Stimulated activated CD4-positive, alpha-beta T cell treated with anti-CD3 and anti-CD28 coated beads, Interleukin-2, amount 100 ng/mL, for 4 hours (primary cell): Measurements from ENCODE around the gene AP1S1.
"Not testable (repeated sequence)": the region's sequence is repeated elsewhere in the genome, so short reads cannot be mapped to it uniquely, and the experiment has no call there.

ENCODE experiments used
- DNase-seq: peaks from one replicate; pipeline ENCODE4 v3.0.0-alpha.2; 2020; ENCODE audit warnings: low read depth

The AP1S1 gene

DNA sequence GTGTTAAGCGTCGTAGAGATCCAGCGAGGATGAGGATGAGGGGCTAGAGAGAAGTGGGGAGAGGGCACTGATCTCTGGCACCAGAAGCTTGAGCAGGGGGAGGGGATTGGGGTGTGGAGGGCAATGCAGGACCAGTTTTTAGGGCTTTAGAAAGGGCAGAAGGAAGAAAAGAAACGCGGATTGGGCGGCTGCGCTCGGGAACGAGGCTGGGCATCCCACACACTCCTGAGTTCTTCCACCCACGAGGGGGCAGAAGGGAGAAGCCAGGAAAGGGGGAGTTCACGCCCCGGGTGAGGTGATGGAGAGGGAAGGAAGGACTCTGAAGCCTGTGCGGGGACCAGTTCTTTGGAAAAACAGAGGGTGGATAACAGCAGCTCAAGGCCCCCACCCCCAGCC is 17.2 kb downstream of the AP1S1 start:
- no peak for DNase-seq

DNA sequence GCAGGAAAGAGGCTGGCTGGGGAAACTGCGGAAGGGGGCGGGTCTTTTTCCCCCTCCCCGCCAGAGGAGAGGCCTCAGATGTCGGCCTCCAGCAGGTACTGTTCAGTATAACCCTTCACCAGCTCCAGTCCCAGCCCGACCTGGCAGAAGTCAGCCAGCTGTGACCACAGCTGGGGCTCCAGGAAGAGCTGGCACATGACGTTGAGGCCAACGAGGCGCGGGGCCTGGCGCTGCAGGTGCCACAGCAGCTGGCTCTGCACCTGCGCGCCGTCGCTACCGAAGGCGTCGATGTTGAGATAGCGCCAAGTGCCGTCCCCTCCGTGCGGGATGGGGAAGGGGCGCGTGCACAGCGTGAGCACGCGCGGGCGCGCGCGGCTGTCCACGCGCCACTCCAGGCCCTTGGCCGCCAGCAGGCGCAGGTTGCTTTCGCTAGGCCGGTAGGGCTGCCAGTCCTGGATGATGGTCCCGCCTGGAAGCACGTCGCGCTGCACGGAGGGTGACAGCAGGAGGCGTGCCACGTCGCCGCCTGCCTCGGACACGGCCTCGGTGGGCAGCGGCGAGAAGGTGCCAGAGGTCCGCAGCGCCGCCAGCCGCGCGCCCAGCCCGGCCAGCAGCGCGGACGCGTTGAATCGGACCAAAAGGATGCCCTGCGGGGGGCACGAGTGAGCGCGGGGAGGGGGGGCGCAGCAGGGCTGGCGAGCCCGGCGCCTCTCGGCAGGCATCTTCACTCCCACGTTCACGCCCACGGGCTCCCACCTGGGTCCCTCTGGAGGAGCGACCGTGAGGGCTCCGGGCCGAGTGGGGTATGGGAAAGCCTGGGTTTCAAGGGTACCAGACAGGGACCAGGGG is 18.0 kb downstream of the AP1S1 start:
- DNase-seq: no peak

DNA sequence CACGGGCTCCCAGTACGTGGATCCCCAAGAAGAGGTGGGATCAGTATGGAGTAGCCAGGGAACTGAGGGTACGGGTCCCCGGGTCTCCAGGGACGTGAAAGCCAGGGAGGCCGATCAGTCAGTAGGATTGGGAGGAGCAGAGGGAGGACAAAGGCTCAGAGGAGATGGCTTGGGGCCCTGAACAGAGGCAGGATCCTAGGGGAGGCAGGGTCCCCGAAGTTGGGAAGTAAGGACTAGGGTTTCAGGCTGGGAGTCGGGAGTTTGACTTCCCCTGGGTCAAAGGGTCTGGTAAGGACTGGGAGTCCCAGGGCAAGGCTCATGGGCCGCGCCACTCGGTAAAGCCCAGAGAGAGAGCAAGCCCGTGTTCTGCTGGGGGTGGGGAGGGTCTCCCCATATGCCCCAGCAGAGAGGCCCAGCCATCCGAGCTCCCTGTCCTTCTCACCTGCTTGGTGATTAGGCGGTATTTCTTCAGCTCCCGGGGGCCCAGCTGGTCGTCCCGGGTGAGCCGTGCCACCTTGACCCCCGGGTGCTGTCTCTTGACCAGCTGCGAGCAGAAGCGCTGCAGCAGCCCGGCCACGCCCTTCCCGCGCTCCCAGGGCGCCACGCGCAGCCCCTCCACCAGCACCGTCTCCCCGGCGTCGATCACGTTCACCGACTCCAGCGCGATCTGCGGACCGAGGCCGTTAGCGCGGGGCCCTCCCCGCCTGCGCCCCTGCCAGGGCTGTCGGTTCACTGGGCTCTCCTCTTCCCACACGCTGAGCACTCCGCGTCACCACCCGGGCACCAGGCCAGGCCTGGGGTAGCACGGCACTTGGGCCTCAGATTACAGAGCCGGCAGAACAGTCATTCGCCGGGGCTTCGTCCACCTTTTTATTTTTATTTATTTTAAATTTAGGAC is 18.8 kb downstream of the AP1S1 start:
- DNase-seq: no peak

DNA sequence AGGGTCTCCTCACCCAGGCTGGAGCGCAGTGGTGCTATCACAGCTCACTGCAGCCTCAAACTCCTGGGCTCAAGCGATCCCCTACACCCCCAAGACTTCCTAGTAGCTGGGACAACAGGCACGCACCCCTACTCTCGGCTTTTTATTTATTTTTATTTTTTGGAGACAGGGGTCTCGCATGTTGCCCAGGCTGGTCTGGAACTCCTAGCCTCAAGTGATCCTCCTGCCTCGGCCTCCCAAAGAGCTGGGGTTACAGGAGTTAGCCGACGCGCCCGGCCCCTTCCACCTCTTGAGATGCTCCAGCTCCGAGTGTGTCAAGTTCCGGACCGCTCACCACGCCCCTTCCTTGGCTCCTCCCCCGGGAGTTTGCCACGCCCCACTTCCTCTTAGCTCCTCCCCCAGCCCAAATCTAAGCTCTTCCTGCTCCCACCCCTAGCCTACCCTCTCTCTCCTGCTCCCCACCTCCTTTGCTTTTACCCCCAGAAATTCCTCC is 19.5 kb downstream of the AP1S1 start:
- no peak for DNase-seq

DNA sequence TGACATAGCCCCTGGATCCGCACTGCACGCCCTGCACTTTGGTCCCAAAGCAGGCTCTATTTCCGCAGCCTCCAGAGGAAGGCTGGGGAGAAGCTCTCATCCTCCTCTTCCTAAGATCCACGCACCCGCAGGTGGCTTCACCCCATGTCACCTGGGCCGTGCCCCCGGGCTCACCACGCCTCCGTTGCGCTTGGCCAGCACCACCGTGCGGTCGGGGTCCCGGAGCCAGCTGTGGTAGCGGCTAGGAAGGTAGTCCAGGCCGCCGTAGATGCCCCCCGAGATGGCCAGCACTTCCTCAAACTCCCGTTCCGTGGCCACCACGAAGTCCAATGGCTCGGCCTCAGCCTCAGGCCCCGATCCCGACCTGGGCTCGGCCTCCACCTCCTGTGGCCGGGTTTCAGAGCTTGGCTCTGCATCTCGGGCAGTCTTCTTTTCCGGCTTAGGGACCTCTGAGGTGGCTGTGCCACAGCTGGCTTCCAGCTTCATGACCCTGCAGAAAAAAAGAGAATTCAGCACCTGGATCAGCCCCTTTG is 20.1 kb downstream of the AP1S1 start:
- DNase-seq: no peak

DNA sequence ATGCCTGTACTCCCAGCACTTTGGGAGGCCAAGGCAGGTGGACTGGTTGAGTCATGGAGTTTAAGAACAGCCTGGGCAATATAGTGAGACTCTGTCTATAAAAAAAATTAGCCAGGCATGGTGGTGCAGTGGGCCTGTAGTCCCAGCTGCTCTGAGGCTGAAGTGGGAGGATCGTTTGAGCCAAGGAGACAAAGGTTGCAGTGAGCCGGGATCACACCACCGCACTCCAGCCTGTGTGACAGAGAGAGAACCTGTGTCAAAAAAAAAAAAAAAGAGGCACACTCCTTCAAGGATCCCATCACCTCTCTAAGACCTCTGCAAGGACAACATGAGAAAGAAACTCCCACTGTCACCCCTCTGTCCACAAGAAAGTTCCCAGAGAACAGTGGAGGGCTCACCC is 21.4 kb downstream of the AP1S1 start:
- DNase-seq: no peak

DNA sequence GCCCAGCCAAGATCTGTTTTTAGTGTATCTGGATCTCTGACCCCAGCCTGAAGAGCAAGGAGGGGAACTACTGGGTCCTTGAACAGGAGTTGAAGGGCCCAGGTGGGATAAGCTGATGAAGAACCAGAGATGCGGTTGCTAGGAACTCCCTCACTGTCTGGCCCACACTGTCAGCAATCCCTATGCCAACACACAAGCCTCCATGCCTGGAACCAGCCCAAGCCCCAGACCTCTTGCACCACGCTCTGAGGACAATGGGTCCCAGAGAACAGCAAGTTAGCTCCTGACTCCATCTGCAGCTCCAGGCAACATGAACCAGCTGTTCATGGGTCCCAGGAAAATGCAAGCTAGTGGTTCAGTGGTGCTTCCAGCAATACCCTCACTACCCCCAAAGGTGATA is 23.4 kb downstream of the AP1S1 start:
- DNase-seq: no peak

DNA sequence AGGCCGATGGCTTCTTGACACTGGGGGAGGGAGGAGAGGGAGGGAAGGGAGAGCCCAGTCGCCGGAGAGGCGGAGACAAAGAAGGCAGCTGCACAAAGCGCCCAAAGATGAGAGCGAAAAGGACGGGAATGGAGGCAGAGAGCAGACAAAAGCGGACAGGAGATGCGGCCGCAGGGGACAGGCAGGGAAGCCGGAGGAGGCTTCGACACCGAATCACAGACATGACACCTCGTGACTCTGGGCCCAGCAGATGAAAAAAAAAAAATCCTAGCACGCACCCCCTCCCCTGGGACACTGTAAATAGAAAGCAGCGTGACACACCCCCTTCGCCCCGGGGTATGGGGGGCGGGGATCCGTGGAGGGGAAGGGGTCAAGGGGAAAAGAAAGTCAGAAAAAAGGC is 24.8 kb downstream of the AP1S1 start:
- no peak for DNase-seq

DNA sequence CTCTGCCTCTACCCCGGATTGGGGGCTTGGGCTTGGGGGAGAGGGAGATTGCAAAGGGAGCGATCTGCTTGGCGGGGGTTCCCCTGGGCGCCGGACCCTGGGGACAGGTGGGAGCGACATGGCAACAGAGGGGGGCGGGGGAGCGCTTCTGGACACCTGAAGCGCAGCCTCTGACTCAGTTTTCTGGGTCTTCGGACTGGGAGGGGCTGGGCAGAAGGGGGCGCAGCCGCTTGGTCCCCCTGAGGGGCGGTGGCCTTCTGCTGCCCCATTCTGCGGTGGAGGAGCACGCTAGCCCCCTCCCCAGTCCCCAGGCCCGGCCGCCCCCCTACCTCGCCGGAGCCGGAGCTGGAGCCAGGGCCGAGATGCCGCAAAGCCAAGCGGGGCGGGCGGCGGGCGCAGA is 25.4 kb downstream of the AP1S1 start:
- no peak for DNase-seq

DNA sequence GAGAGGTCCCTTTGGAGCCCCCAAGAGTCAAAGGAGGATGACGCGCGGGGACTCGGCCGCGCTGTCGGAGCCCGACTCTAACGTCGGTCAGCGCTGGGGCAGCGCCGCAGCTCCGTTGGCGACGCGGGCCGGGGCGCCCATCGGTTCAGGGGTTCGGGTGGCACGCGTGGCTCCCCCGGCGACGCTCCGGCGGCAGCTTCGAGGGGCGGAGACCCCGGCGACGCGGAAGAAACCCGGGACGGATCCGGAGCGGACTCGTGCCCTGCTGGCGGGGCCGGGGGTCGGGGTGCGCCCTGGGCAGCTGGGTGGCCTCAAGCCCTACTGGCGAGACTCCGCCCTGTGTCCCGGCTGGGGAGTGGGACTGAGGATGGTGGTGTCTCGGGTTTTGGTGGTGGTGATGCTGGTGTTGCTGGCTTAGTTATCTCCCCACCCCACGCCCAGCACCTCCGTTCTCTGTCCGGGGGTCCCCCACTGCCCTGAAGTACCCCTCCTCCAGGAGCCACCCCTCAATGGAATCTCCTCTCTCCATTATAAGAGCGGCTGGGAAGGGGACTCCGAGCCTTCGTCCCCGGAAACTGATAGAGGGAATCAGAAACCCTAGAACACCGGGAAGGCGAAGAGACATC is 26.0 kb downstream of the AP1S1 start, which contains the start of gene NAT16:
Gene NAT16 (minus strand): TSS at position 164 of the 626 bp plus-strand sequence. CDS start 5,486 bp downstream, outside the sequence.
- DNase-seq: no peak

DNA sequence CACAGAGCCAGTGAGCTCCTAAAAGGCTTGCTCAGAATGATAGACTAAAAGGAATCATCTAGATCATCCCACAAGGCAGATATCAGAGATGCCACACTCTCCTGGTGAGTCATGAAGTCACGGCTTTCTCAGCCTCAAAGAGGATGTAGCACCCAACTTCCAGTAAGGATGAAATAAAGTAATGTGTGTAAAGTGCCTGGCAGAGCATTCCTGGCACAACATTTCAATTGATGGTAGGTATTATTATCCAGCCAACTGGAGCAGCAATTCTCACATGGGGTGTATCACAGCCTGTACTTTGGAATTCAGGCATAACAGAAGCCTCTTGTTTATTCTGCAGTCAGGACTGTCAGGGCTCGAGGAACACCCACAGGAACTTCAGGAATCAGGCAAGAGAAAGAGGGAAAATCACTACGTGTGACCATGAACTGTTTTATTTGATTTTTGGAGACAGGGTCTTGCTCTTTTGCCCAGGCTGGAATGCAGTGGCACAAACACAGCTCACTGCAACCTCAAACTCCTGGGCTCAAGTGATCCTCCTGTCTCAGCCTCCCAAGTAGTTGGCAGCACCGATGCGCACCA is 31.1 kb downstream of the AP1S1 start:
- DNase-seq: no peak

DNA sequence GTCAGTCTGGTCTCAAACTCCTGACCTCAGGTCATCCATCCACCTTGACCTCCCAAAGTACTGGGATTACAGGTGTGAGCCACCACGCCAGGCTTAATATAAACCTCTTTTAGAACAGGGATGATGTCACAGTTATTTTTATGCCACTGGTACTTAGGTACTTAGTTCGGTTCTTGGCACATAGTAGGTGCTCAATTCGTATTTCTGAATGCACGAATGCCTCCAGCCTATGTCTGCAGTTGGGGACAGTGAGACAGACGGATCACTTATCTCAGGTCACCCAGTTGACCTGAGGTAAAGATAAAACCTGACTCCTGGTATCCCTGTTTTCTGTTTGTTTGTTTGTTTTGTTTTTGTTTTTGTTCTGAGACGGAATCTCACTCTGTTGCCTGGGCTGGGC is 31.9 kb downstream of the AP1S1 start:
- DNase-seq: no peak

DNA sequence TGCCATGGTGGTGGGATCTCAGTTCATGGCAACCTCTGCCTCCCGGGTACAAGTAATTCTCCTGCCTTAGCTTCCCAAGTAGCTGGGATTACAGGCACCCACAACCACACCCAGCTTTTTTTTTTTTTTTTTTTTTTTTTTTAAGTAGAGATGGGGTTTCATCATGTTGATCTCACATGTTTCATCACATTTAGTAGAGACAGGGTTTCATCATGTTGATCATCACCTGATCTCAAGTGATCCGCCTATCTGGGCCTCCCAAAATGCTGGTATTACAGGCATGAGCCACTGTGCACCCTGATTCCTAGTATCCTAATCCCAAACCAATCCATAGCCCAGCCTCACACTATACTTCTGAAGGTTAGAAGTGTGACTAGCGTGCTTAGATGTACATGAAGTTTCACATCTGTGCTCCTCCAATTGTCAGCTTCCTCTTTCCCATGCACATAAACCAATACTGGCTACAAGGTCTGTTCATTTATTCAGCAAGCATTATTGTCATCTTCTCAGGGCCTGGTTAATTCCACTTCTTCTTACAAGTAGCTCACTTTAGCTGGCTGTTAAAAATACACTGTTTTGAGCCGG is 32.7 kb downstream of the AP1S1 start:
- no peak for DNase-seq

DNA sequence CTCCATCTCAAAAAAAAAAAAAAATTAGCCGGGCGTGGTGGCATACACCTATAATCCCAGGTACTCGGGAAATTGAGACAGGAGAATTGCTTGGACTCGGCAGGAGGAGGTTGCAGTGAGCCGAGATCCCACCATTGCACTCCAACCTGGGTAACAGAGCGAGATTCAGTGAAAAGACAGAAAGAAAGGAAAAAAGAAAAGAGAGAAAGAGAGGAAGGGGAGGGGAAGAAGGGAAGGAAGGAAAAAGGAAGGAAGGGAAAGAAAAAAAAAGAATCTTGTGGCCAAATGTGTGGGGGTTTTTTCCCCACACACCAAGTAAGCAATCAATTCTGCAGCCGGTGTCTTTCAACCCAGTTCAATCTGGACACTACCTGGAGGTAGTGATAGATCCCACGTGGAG is 34.8 kb downstream of the AP1S1 start:
- no peak for DNase-seq

DNA sequence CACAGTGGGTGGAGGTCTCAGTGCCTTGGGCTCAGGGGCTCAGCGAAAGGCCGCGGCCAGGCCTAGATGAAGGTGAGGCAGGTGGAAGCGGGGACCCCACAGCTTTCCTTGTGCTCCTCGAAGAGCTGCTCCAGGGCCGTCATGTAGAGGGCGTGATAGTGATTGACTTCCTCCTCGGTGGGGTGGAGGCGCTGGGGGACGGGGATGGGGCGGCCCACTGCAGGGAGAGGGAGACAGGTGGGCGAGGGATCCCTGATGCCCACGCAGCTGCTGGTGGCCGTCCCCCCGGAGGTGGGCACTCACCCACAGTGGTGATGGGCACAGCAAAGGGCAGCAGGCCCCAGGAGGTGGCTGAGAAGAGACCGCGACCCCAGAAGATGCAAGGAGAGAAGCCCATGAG is 41.6 kb downstream of the AP1S1 start:
- no peak for DNase-seq

DNA sequence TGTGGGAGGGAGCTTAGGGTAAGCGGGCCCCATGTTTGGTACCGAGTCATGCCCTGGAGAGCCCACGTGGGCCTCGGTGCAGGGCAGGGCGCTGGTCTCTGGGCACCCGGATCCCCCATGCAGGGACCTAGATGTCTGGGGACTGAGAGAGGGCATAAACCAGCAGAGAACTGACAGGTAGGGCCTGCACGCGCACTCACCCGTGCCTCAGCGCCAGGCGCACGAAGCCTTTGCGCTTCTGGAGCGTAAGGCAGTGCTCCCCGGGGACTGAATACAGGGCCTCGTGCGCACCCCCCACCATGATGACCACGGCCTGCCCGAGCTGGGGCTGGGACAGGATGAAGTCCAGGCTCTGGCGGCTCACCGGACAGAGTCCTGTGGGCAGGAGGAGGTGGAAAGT is 43.7 kb downstream of the AP1S1 start:
- DNase-seq: no peak

DNA sequence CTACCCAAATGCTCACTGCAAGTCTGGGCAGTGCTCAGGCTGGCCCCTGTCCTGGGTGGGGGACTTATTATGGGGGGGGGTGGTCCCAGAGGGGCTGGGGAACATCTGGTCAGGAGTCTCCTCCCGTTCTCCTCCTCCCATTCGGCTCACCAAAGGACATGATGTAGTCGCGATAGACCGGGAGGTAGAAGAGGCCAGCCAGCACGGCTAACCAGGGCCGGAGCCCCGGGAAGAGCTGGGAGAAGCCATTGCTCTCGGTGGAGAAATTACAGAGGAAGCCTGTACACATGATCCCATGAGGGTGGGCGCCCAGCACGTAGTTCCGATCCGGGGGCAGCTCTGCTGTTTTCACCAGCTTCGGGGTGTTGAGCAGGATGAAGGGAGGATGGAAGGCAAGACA is 44.2 kb downstream of the AP1S1 start:
- no peak for DNase-seq

DNA sequence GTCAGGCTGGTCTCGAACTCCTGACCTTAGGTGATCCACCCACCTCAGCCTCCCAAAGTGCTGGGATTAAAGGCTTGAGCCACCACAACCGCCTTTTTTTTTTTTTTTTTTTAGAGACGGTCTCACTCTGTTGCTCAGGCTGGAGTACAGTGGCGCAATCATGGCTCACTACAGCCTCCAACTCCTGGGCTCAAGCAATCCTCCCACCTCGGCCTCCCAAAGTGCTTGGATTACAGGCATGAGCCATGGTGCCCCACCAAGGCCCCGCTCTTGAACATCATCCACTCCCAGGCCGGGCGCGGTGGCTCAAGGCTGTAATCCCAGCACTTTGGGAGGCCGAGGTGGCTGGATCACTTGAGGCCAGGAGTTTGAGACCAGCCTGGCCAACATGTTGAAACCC is 45.2 kb downstream of the AP1S1 start:
- DNase-seq: not testable (repeated sequence)

DNA sequence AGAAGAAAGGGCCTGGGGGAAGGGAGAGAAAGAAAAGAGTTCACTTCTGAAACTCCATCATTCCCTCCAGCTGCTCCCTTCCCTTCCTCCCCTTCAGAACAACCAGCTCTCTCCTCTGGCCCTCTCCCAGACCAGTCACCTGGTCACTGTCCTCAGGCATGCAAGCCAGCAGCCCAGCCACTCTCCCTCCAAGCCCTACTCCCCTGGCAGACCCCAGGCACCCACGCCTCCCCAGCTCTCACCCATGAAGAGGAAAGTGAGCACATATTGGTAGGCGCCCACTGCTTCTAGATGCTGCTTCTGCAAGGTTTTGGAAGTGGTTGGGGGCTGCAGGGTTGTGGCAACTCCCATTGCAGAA is 46.2 kb downstream of the AP1S1 start:
- DNase-seq: no peak

DNA sequence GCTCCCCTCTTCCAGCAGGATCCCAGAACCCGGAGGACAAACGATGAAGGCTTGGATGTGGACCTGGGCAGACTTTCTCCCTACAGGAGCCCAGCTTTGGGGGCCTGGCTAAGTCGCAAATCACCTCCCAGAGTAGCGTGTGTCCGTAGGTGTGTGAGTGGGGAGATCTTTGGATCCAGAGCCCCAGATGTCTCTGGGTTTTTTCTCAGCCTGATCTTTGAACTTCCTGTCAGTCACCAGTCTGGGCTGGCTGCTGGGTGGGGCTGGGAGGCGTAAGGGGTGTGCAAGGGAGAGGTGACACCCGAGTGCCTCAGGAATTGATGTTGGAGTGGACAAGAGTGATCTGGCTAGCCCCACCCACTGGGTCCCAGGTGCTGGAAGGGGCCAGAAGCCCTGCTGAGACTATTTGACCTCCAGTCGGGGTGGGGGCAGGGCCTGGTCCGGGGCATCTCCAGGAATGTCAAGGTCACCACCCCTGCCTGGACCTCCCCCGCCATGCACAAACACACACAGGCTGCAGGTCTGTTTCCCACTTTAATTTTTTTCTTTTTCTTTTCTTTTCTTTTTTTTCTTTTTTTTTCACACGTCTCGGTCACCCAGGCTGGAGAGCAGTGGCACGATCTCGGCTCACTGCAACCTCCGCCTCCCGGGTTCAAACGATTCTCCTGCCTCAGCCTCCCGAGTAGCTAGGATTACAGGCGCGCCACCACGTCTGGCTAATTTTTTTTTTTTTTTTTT is 46.8 kb downstream of the AP1S1 start, which contains the start of gene MOGAT3:
Gene MOGAT3 (minus strand): TSS at position 175 of the 738 bp plus-strand sequence. CDS start 182 bp downstream, outside the sequence.
- DNase-seq: no peak
